Stimulated activated CD8-positive, alpha-beta memory T cell treated with anti-CD3 and anti-CD28 coated beads, Interleukin-12 subunit alpha, Interleukin-12 subunit beta, amount 100 ng/mL, for 24 hours (primary cell): ENCODE measurements around the gene VWA5B1.

Experiments
- DNase-seq: peaks from one replicate; pipeline ENCODE4 v3.0.0-alpha.2; 2020; ENCODE audit errors: extremely low read depth

VWA5B1 gene

GRCh38 chr1:20322081-20322824 lies 31.6 kb downstream of the VWA5B1 start:
- no peak for DNase-seq

- no peak for DNase-seq
Observed at GRCh38 chr1:20322825-20323612, 32.3 kb downstream of the VWA5B1 start.

DNA sequence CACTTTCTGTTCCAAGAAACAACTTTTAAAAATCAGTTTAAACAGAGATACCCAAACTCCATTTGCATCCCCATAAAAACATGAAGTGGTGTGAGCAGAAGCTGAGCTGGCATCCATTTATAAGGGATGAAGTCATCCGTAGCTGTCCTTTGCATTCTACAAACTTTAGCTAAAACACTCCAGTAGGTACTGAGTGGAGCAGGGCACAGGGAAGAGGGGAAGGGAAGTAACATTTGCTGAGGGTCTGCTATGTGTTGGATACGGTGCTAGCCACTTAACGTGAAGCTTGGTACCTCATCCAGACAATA lies 32.9 kb downstream of the VWA5B1 start:
- DNase-seq, result no peak

DNA sequence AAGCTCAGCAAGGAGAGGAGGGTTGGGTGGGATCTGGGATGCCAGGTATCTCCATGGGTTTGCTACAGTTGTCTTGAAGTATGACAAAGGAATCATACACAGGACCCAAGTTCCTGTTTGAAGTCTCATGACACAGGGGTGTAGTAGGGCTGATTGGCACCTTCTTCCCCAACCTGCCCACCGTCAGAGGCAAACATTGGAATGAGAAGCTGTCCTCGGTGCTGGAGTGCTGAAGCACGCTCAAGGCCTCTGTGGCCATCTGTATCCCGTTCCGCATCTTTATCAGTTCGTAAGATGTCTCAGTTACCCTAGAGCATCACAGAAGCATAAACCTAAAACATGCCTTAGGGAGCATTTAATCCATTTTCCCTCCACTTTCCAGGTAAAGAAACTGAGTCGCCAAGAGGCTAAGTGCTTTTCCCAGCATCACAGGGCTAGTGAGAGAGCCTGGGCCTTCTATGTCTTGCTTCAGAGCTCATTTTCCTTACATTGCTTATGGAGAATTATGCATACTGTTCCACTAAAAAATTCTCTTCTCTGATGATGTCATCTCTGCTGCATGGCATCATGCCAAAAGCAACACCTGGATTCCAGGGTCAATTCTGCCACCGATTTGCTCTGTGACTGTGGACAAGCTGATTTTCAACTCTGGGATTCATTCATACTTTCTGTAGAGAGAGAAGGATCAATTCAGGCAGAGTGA lies 34.2 kb downstream of the VWA5B1 start:
- DNase-seq, result no peak

DNA sequence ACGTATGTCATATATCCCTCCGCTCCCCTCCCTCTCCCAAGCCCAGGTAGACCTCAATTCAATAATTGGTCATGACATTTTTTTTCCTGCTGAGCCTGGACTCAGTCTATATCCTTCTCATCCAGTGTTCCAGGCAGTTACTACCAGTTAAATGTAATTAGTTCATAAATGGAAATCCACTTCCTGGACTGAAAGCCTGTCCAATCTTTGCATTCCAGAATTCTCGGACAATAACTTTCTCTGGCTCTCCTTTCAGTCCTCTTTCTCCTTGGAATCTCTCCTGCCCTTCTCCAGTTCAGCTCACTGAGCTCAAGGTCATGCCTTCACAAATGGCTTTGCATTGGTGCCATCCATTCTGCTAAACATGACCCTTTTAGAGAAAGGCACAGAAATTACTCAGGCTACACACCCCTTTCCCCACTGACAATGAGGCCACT lies 34.8 kb downstream of the VWA5B1 start:
- no peak for DNase-seq

- no peak for DNase-seq
Observed at GRCh38 chr1:20325844-20326420, 35.3 kb downstream of the VWA5B1 start.

GRCh38 chr1:20327467-20327866 lies 36.8 kb downstream of the VWA5B1 start:
- DNase-seq, result no peak

DNA sequence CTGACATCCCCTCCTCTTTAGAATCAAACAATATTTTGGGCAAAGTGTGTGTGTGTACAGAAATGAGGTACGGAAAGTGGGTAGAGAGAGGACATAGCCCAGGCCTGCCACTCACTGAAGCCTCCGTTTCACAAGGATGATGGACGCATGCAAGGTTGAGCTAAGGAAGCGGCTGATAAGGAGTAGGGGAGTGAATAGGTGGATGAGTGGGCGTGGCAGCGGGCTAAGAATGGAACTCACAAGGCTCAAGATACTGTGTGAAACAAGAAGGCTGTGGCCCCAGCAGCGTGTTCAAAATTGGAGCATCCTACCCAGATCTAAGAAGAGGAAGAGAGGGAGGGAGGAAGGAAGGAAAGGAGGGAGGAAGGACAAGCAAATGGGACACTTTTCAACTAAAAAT lies 37.5 kb downstream of the VWA5B1 start:
- no peak for DNase-seq

DNA sequence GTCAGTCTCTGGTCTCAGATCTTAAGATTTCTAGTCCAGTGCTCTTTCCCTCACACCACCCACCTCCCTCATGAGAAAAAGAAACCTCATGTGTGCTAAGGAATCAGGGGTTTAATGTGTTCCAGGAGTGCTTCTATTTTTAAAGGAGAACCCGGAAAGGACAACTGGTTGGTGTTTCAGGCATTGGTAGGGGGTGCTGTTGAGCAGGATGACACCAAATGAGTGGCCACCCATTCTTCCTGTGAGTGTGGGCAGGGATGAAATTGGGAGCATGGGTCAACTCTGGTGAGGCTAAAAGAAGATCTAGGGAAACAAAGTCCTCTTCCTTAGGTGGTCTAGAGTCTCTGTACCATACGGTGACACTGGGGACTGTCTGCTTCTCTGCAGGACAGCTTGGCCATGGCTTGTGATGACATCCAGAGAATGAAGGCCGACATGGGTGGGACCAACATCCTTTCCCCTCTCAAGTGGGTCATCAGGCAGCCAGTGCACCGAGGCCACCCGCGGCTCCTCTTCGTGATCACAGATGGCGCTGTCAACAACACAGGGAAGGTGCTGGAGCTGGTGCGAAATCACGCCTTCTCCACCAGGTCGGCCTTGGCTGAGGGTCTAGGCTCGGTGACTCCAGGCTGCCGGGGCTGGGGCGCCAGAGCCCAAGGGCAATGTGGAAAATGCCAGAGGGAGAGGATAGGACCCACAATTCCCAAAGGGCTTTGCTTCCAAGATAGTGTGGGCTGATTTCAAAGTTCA lies 39.3 kb downstream of the VWA5B1 start:
- DNase-seq, result no peak

DNA sequence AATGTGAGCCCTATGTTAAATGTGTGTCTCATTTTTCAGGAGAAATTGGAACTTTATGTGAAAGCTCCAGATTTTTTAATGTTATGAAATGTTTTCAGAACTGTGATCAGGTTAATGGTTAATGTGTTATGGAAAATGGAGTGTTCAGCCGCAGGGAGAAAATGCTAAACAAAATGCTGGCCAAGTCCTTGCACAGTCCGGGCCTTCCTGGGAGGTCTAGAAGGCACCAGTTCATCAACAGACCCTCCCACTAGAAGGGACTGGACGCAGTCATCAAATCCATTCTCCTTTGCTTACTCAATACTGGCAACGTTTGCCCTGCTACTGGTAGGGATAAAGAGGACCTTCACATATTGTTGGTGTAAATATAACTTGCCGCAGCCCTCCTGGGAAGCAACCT lies 43.4 kb downstream of the VWA5B1 start:
- DNase-seq, result no peak

DNA sequence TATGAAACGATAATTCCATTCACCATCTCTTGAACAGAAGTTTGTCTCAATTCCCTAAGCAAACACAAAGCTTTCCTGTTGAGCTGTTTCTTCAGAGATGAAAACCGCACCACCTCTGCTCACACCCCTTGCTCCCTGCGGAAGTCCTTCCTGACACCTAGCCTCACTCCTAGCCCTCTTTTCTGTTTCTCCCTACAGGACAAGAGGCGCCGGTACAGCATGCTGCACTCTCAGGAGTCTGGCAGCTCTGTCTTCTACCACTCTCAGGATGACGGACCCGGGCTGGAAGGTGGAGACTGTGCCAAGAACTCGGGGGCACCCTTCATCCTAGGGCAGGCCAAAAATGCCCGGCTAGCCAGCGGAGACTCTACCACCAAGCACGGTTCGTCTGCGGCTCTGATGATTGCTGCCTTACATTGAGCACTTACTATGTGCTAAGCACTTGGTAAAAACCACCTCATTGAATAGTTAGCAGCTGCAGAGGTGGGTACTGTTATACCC lies 45.5 kb downstream of the VWA5B1 start:
- DNase-seq, result no peak

DNA sequence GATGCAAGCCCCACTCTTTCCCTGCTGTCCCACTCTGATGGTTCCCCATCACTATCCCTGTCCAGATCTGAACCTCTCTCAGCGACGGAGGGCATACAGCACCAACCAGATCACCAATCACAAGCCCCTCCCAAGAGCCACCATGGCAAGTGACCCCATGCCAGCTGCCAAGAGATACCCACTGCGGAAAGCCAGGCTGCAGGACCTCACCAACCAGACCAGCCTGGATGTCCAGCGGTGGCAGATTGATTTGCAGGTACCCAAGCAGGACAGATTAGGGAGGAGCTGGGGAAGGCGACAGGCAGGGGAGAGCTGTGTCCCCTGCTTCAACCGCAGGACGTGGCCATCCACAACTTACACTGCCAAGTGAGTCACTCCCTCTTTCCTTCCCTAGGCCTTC lies 46.9 kb downstream of the VWA5B1 start:
- no peak for DNase-seq

GRCh38 chr1:20339811-20340457 lies 49.3 kb downstream of the VWA5B1 start:
- DNase-seq, result no peak

GRCh38 chr1:20342294-20343148 lies 51.8 kb downstream of the VWA5B1 start:
- no peak for DNase-seq

DNA sequence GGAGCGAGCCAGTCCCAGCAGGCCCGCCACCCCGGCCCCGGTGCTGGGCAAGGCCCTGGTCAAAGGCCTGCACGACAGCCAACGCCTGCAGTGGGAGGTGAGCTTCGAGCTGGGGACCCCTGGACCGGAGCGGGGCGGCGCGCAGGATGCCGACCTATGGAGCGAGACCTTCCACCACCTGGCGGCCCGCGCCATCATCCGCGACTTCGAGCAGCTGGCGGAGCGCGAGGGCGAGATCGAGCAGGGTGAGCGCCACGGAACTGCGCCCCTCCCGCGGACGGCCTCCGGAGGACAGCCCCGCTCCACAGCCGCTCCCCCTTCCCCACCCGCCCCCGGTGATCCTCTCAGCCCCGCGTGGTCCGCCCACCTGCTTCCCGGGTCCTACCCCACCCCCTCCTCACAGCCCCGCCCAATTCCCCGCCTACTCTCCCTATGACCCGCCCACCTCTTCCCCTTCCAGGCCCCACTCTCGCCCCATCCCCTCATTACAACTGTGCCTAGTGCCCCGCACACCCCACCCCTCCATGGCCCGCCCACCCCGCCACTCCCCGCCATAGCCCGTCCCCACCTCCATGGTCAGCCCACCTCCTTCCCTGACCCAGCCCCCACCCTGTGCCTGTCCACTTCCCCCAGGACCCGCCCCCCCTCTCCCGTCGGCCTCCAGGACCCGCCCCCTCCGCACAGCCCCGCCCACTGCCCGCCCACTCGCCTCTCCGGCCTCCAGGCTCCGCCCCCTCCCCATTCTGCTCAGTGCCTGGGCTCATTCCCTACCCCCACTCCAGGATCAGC lies 52.7 kb downstream of the VWA5B1 start:
- no peak for DNase-seq

- DNase-seq, result no peak
Observed at GRCh38 chr1:20343938-20344302, 53.2 kb downstream of the VWA5B1 start.

- DNase-seq, result no peak
Observed at GRCh38 chr1:20344738-20345137, 54.1 kb downstream of the VWA5B1 start.

DNA sequence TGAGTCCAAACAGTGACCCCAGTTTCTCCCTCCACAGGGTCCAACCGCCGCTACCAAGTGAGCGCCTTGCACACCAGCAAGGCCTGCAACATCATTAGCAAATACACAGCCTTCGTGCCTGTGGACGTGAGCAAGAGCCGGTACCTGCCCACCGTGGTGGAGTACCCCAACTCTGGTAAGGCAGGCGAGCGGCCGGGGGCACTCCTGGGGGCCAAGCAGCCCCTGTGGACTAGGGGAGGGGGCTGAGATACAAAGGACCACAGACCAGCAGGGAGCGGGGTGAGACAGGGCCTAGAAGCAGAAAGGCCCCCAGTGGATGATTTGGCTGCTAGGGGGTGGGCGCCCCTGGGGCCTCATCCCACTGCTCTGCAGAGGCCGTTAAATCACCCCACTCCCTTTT lies 54.7 kb downstream of the VWA5B1 start:
- no peak for DNase-seq

- no peak for DNase-seq
Observed at GRCh38 chr1:20346433-20346832, 55.8 kb downstream of the VWA5B1 start.
